HCT116 (cell line): ENCODE data around the gene RBM33. TPM values are rescaled to one million over a fixed set of nuclear protein-coding genes. Genes with fewer than 3 reads are reported as not detected.

Experiments used
- ATAC-seq: fragments of 200-7000 bp; cut with Tn5 transposase; 2 replicates; pipeline ENCODE4 v1.9.1; 2020; ENCODE audit warnings: mild to moderate bottlenecking, moderate library complexity
- BruUV-seq: library from RNA; stranded (reverse); fragments of 400-500 nt; replicated peaks from 2 replicates; lab custom pipeline; 2021; lab: Mats Ljungman, UMichigan
- CTCF ChIA-PET: fragments of 300-600 bp; sonication (Branson Sonifier 250); formaldehyde crosslinking; loops from one replicate; lab custom pipeline; 2021; ENCODE audit warnings: antibody characterized with exemption; lab: Charles Lee
- POLR2A ChIA-PET: fragments of 300-600, 350-600 bp; sonication (Branson Sonifier 250); formaldehyde crosslinking; loops from one replicate; lab custom pipeline; 2021; ENCODE audit warnings: antibody characterized with exemption; lab: Charles Lee
- RAD21 ChIA-PET, 2 experiments: fragments of 300-600 bp; sonication (Branson Sonifier 250); formaldehyde crosslinking; loops; one replicate each; lab custom pipeline; 2023; ENCODE audit warnings: low total read pairs in 2 of 2; ENCODE audit not compliant: uncharacterized antibody in 2 of 2, unreplicated experiment in 2 of 2, low non-redundant PET in 1 of 2; lab: Charles Lee
- DNase-seq: peaks from one replicate; pipeline ENCODE4 v3.0.0-alpha.2; 2010; ENCODE audit warnings: low read depth, low spot score
- H2AFZ ChIP-seq: fragments of 200-600 bp; shearing (Covaris generic), sonication (generic); 2 replicates; pipeline ENCODE4 v1.6.1; 2017; ENCODE audit warnings: low read depth, mixed run types, mixed read lengths, antibody characterized with exemption, low read length; ENCODE audit not compliant: poor library complexity, severe bottlenecking
- H3K27ac ChIP-seq: 2 replicates; pipeline ENCODE4 v1.5.1; 2012; ENCODE audit warnings: low read depth, low read length
- H3K27me3 ChIP-seq: fragments of 200-600 bp; sonication (generic); 2 replicates; pipeline ENCODE4 v1.6.1; 2016; ENCODE audit warnings: mixed run types, low read length, mixed read lengths; ENCODE audit not compliant: insufficient read depth
- H3K36me3 ChIP-seq, 2 experiments: fragments of 200-500 bp in 1 of 2; fragments of 200-600 bp in 1 of 2; sonication (Bioruptor generic) in 1 of 2; sonication (generic) in 1 of 2; 2 replicates each; pipeline versions ENCODE4 v1.5.1 to v1.6.1; 2014 to 2016; ENCODE audit warnings: low read length in 2 of 2, inconsistent platforms in 1 of 2, mixed read lengths in 1 of 2, mixed run types in 1 of 2; ENCODE audit not compliant: insufficient read depth in 2 of 2, control insufficient read depth in 1 of 2
- H3K4me1 ChIP-seq, 2 experiments: fragments of 200-600 bp in 1 of 2; sonication (generic) in 1 of 2; 2 replicates each; pipeline versions ENCODE4 v1.5.1 to v1.6.1; 2012 to 2017; ENCODE audit warnings: low read length in 2 of 2, inconsistent platforms in 1 of 2, mild to moderate bottlenecking in 1 of 2, mixed read lengths in 1 of 2, mixed run types in 1 of 2, moderate library complexity in 1 of 2; ENCODE audit not compliant: insufficient read depth in 2 of 2, control insufficient read depth in 1 of 2
- H3K4me2 ChIP-seq: fragments of 200-600 bp; sonication (generic); 2 replicates; pipeline ENCODE4 v1.6.1; 2017; ENCODE audit warnings: mixed run types, low read length, mixed read lengths
- H3K4me3 ChIP-seq, 2 experiments: fragments of 200-600 bp in 1 of 2; sonication (generic) in 1 of 2; replicated peaks in 1 of 2; 2 replicates each; pipeline ENCODE4 v1.5.1; 2011 to 2016; ENCODE audit warnings: low read length in 2 of 2, control low read depth in 1 of 2, low read depth in 1 of 2, mild to moderate bottlenecking in 1 of 2, mixed read lengths in 1 of 2, mixed run types in 1 of 2
- H3K79me2 ChIP-seq: fragments of 200-600 bp; sonication (generic); 2 replicates; pipeline ENCODE4 v1.6.1; 2017; ENCODE audit warnings: mild to moderate bottlenecking, mixed run types, low read length, moderate library complexity, mixed read lengths; ENCODE audit not compliant: insufficient read depth
- H3K9ac ChIP-seq: fragments of 200-600 bp; sonication (generic); 2 replicates; pipeline ENCODE4 v1.6.1; 2016; ENCODE audit warnings: low read length, mixed read lengths
- H3K9me2 ChIP-seq: fragments of 200-600 bp; sonication (generic), shearing (Covaris generic); 2 replicates; pipeline ENCODE4 v1.6.1; 2017; ENCODE audit warnings: mixed run types, mild to moderate bottlenecking, moderate library complexity; ENCODE audit not compliant: insufficient read depth
- H3K9me3 ChIP-seq, 2 experiments: fragments of 200-500 bp in 1 of 2; fragments of 200-600 bp in 1 of 2; sonication (Bioruptor generic) in 1 of 2; sonication (generic) in 1 of 2; 2 replicates each; pipeline ENCODE4 v1.6.1; 2014 to 2017; ENCODE audit warnings: low read length in 2 of 2, mixed read lengths in 2 of 2, inconsistent platforms in 1 of 2, low read depth in 1 of 2, mild to moderate bottlenecking in 1 of 2, mixed run types in 1 of 2, moderate library complexity in 1 of 2; ENCODE audit not compliant: control insufficient read depth in 1 of 2, insufficient read depth in 1 of 2
- H4K20me1 ChIP-seq: fragments of 200-600 bp; sonication (generic), shearing (Covaris generic); 2 replicates; pipeline ENCODE4 v1.6.1; 2017; ENCODE audit warnings: mixed run types, mild to moderate bottlenecking, moderate library complexity; ENCODE audit not compliant: insufficient read depth
- ATF3 ChIP-seq: IDR thresholded peaks from 2 replicates; pipeline ENCODE4 v1.6.1; 2012
- CEBPB ChIP-seq: IDR thresholded peaks from 2 replicates; pipeline ENCODE4 v1.6.1; 2012; ENCODE audit warnings: low read depth
- EGR1 ChIP-seq: IDR thresholded peaks from 2 replicates; pipeline ENCODE4 v1.6.1; 2012; ENCODE audit warnings: low read depth
- EZH2 ChIP-seq: fragments of 200-600 bp; sonication (generic); IDR thresholded peaks from 2 replicates; pipeline ENCODE4 v1.6.1; 2017; ENCODE audit warnings: antibody characterized with exemption, mixed run types
- EZH2phosphoT487 ChIP-seq: fragments of 200-600 bp; IDR thresholded peaks from 2 replicates; pipeline ENCODE4 v1.6.1; 2018; ENCODE audit warnings: antibody characterized with exemption, borderline replicate concordance
- FOSL1 ChIP-seq: IDR thresholded peaks from 2 replicates; pipeline ENCODE4 v1.6.1; 2012; ENCODE audit warnings: low read depth
- JUND ChIP-seq: IDR thresholded peaks from 2 replicates; pipeline ENCODE4 v1.6.1; 2012
- POLR2A ChIP-seq: IDR thresholded peaks from 2 replicates; pipeline ENCODE4 v1.7.0; 2011; ENCODE audit warnings: borderline replicate concordance; ENCODE audit not compliant: insufficient read depth, insufficient read length; ENCODE audit errors: extremely low read depth
- POLR2AphosphoS5 ChIP-seq: IDR thresholded peaks from 2 replicates; pipeline ENCODE4 v1.6.1; 2011; ENCODE audit warnings: mild to moderate bottlenecking, low read depth, low read length, moderate library complexity
- RAD21 ChIP-seq: IDR thresholded peaks from 2 replicates; pipeline ENCODE4 v1.6.1; 2012; ENCODE audit warnings: low read depth, mild to moderate bottlenecking
- SIN3A ChIP-seq: IDR thresholded peaks from 2 replicates; pipeline ENCODE4 v1.6.1; 2012; ENCODE audit warnings: low read depth
- SRF ChIP-seq: IDR thresholded peaks from 2 replicates; pipeline ENCODE4 v1.6.1; 2012; ENCODE audit warnings: low read depth
- TCF7L2 ChIP-seq: IDR thresholded peaks from 2 replicates; pipeline ENCODE4 v1.7.0; 2011; ENCODE audit warnings: borderline replicate concordance, inconsistent platforms; ENCODE audit not compliant: insufficient read depth, insufficient read length; ENCODE audit errors: extremely low read depth
- YY1 ChIP-seq: IDR thresholded peaks from 2 replicates; pipeline ENCODE4 v1.6.1; 2011; ENCODE audit warnings: low read length, low read depth, moderate library complexity, mild to moderate bottlenecking; ENCODE audit not compliant: insufficient replicate concordance; ENCODE audit errors: extremely low read depth
- ZFX ChIP-seq: fragments of 450-650 bp; IDR thresholded peaks from 2 replicates; pipeline ENCODE4 v1.6.1; 2017
- ZNF274 ChIP-seq: fragments of 200-500 bp; sonication (Bioruptor generic); IDR thresholded peaks from 2 replicates; pipeline ENCODE4 v1.6.1; 2014; ENCODE audit warnings: mild to moderate bottlenecking, low read depth, low read length, inconsistent platforms
- intact Hi-C: fragments of 100-400 bp; cut with micrococcal nuclease; formaldehyde crosslinking; loops from 2 replicates; pipeline ENCODE4 v1.10.0; 2022
- total RNA-seq: library from RNA; stranded (reverse); gene quantifications from one replicate; pipeline ENCODE4 v1.2.1, GENCODE V29; 2021; ENCODE audit not compliant: unreplicated experiment
- TF ChIP-seq, protein P1 (sequence below), 3 experiments: fragments of 200-600 bp in 1 of 3; sonication (generic) in 1 of 3; IDR thresholded peaks in 2 of 3; conservative IDR thresholded peaks in 1 of 3; 2 replicates each; pipeline ENCODE4 v1.5.1; 2012 to 2017; ENCODE audit warnings: low read depth in 2 of 3, low read length in 2 of 3, antibody characterized with exemption in 1 of 3, borderline replicate concordance in 1 of 3, control low read depth in 1 of 3, mild to moderate bottlenecking in 1 of 3, mixed read lengths in 1 of 3, mixed run types in 1 of 3, moderate library complexity in 1 of 3; ENCODE audit not compliant: insufficient read depth in 1 of 3

The RBM33 gene
- total RNA-seq, 1 experiment from 2014 or later: 64.3 TPM

DNA sequence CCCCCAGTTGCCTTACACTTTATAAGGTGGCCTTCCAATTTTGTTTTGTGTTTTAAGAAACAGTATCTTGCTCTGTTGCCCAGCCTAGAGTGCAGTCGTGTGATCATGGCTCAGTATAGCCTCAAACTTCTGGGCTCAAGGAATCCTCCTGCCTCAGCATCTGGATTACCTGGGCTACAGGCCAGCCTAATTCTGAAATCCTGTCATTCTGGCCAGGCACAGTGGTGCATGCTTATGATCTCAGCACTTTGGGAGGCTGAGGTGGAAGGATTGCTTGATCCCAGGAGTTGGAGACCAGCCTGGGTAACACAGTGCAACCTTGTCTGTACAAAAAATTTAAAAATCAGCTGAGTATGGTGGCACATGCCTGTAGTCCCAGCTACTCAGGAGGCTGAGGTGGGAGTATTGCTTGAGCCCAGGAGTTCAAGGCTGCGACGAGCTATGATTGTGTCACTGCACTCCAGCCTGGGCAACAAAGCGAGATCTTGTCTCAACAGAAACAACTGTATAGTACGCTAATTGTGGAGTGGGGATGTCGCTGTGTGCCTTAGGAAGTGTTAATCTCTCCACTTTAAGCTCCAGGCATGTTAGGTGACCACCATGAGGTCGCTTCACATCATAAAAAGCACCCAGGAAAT, 24.7 kb upstream of the RBM33 start:
- RAD21 ChIA-PET: no interaction called here

DNA sequence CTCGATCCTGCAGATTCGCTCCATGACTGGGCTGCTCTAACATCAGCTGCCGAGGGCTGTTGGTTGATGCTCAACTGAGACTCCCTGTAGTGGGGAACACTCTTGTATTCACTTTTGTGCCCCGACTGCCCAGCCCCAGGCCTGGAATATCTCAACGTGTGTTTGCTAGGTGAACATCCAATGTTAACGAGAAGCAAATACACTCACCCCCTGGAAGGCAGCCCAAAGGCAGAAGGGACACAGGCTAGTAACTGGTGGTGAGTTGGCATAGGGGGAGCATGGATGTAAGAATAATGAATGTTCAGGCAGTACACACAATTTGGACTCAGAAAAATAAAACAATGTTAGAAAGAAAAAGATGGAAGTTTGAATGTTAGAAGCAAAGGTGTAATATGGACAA, 24.0 kb upstream of the RBM33 start:
- H2AFZ ChIP-seq: no peak overlapping the region
- H3K27me3 ChIP-seq: no peaks in the 10 kb centered on the region
- no TSS peak for BruUV-seq
- H3K79me2 ChIP-seq: no peaks in the 10 kb centered on the region
- no peaks in the 10 kb centered on the region for H4K20me1 ChIP-seq
- no peak overlapping the region for H3K4me3 ChIP-seq
- POLR2A ChIA-PET: no interaction called here
- no peak overlapping the region for H3K9ac ChIP-seq
- no peak for DNase-seq
- H3K9me3 ChIP-seq: no peaks in the 10 kb centered on the region
- CTCF ChIA-PET: no interaction called here
- RAD21 ChIA-PET: no interaction called here
- no peaks in the 10 kb centered on the region for H3K36me3 ChIP-seq
- no peaks in the 10 kb centered on the region for H3K9me2 ChIP-seq
- H3K27ac ChIP-seq: no peak overlapping the region
- intact Hi-C loops: no loop called here
- peaks cover 2 to 6% of the 10 kb centered on the region in 2 experiments; a peak in 2 of 4 replicates for H3K4me1 ChIP-seq
- no peak overlapping the region for H3K4me2 ChIP-seq
- no peak for ATAC-seq
- TF ChIP-seq POLR2A: no peak
- TF ChIP-seq SIN3A: no peak
- no peak for TF ChIP-seq JUND
- TF ChIP-seq POLR2AphosphoS5: no peak
- no peak for TF ChIP-seq YY1
- TF ChIP-seq EGR1: no peak
- no peak for TF ChIP-seq ZNF274
- no peak for TF ChIP-seq SRF
- no peak for TF ChIP-seq EZH2phosphoT487
- TF ChIP-seq TCF7L2: no peak
- TF ChIP-seq EZH2: no peak
- no peak for TF ChIP-seq FOSL1
- TF ChIP-seq ATF3: no peak
- TF ChIP-seq RAD21: no peak
- no peak for TF ChIP-seq ZFX
- TF ChIP-seq CEBPB: no peak

More for the DNA sequence above, 24.7 kb upstream of the RBM33 start:
- POLR2A ChIA-PET: no interaction called here
- CTCF ChIA-PET: no interaction called here
- no peaks in the 10 kb centered on the region for H3K79me2 ChIP-seq
- no peaks in the 10 kb centered on the region for H3K9me3 ChIP-seq
- ATAC-seq (no peak), DNase-seq (no peak)
- intact Hi-C loops: no loop called here
- no peaks in the 10 kb centered on the region for H3K9me2 ChIP-seq
- no peak overlapping the region for H2AFZ ChIP-seq
- H3K4me3 ChIP-seq: no peak overlapping the region
- no peak overlapping the region; the same call in 1 of the 2 replicates for H3K4me2 ChIP-seq
- H3K36me3 ChIP-seq: no peaks in the 10 kb centered on the region
- H3K27me3 ChIP-seq: no peaks in the 10 kb centered on the region
- TF ChIP-seq, protein P1, sequence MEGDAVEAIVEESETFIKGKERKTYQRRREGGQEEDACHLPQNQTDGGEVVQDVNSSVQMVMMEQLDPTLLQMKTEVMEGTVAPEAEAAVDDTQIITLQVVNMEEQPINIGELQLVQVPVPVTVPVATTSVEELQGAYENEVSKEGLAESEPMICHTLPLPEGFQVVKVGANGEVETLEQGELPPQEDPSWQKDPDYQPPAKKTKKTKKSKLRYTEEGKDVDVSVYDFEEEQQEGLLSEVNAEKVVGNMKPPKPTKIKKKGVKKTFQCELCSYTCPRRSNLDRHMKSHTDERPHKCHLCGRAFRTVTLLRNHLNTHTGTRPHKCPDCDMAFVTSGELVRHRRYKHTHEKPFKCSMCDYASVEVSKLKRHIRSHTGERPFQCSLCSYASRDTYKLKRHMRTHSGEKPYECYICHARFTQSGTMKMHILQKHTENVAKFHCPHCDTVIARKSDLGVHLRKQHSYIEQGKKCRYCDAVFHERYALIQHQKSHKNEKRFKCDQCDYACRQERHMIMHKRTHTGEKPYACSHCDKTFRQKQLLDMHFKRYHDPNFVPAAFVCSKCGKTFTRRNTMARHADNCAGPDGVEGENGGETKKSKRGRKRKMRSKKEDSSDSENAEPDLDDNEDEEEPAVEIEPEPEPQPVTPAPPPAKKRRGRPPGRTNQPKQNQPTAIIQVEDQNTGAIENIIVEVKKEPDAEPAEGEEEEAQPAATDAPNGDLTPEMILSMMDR (IDR thresholded peaks at IDR 0.05 in 2 of 3, conservative IDR thresholded peaks at IDR 0.05 in 1 of 3; ENCODE audit: borderline replicate concordance in 1 of 3, insufficient read depth in 1 of 3, low read depth in 2 of 3, low read length in 2 of 3): no peak
- TF ChIP-seq SIN3A (no peak), POLR2A (no peak)
- BruUV-seq: no TSS peak
- no peak overlapping the region for H3K9ac ChIP-seq
- H3K4me1 ChIP-seq: peaks cover 2 to 6% of the 10 kb centered on the region in 2 experiments; a peak in 2 of 4 replicates
- no peak overlapping the region for H3K27ac ChIP-seq
- no peaks in the 10 kb centered on the region for H4K20me1 ChIP-seq
